ENCODE measurements around the gene ATP7A.
A peak's percentile ranks its signal among the peaks of the same experiment; 100 is the strongest.

ATP7A gene

GRCh38 chrX:77945910-77946545 is 35.5 kb downstream of the ATP7A start:
- no peak for DNase-seq

DNA sequence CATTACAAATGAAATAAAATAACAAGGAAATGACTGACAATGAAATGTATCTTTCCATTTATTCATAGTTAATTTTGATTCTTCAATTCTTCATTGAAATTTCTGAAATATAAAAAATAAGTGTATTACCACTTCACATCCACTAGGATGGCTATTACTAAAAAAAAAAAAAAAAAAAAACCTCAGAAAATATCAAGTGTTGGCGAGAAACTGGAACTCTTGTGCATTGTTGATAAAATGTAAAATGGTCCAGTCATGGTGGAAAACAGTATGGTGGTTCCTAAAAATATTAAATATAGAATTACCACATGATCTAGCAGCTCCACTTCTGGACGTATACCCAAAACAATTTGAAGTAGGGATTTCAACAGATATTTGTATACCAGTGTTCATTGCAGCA is 36.1 kb downstream of the ATP7A start:
- no peak for DNase-seq

DNA sequence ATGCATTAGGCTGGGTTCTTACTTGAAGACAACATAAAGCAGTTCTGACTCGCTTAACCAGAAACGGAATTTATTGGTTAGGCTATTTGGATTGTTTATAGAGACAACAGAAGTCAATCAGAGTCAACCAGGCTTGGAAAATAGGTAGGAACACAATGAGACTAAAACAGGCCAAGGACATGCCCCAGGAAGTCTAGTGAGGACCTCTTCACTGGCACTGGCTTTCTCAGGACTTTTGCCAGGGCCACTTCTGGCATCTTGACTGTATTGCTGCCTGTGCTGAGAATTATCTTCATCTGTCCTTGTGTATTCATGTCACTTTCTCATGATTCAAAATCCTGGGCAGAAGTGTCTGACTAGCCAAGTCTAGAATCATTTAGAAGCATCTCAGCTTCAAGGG is 39.3 kb downstream of the ATP7A start:
- DNase-seq = no peak

DNA sequence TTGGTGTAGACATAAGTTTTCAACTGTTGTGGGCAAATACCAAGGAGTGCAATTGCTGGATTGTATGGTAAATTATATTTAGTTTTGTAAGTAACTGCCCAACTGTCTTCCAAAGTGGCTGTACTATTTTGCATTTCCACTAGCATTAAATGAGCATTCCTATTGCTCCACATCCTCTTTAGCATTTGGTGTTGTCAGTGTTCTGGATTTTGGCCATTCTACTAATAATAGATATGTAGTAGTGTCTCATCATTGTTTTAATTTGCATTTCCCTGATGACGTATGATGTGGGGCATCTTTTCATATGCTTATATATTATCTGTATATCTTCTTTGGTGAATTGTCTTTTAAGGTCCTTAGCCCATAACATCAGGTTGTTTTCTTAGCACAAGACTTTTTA is 41.7 kb downstream of the ATP7A start:
- DNase-seq = no peak

- DNase-seq = no peak
These were observed 42.8 kb downstream of the ATP7A start for GRCh38 chrX:77953302-77953701.

- DNase-seq = no peak
These were observed 43.2 kb downstream of the ATP7A start for GRCh38 chrX:77953708-77954107.

DNA sequence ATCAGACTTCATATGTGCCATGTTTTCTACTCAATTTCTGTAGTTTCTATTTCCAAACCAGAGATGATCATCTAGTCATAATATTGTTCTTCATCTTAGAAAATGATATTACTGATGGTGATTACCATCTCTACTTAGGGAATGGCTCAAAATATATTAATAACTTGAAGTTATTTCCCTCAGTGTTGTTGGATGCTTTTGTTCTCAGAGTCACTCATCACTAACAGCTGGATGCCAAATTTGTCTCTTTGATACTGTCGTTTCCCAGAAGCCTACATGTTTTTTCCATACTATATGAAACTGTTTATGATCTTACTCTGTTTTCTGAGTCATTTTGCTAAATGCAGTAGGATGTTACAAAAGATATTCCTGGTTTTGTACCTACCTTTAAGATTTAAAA is 50.1 kb downstream of the ATP7A start:
- DNase-seq = no peak

- no peak for DNase-seq
These were observed 50.6 kb downstream of the ATP7A start for GRCh38 chrX:77961063-77961462.

DNA sequence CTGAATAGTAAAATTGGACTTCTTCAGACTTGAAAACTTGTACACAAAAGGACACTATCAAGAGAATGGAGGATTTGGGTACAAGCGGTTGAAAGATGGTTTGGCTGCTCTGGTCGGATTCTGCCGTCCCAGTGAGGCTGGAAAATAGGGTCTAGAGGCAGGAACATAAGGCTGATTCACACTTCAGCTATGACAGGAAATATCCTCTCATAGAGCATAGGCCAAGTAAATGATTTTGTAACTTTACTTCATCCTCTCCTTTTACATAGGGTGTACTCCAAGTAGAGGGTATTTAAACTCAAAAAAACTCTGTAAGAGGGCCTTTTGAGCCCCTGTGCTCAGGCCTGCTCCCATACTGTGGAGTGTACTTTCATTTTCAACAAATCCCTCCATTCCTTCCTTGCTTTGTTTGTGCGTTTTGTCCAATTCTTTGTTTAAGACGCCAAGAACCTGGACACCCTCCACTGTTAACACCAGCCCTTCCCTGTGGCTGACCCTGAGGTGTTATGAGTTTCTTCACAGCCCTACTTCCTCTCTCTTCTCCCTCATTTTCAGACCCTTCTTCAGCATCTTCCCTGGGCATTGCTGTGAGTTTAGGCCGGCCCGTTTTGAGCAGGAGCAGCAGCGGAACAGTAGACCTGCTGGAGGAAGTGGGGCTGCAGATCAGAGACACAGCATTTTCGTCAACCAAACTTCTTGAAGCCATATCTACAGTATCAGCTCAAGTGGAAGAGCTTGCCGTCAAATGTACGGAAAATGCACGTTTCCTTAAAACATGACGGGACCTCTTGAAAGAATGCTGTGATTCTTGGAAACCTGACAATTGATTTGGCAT is 51.8 kb downstream of the ATP7A start:
- no peak for DNase-seq

DNA sequence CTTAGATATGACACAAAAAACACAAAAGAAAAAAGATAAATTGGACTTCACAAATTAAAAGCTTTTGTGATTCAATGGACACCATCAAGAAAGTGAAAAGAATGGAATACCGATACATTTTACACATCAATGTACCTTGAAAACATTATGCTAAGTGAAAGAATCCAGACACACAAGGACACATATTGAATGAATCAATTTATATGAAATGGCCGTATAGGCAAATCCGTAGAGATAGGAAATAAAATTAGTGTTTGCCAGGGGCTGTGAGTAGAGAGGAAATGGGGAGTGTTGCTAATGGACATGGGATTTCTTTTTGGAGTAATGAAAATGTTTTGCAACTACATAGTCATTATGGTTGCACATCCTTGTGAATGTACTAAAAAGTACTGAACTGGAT is 55.9 kb downstream of the ATP7A start:
- no peak for DNase-seq

DNA sequence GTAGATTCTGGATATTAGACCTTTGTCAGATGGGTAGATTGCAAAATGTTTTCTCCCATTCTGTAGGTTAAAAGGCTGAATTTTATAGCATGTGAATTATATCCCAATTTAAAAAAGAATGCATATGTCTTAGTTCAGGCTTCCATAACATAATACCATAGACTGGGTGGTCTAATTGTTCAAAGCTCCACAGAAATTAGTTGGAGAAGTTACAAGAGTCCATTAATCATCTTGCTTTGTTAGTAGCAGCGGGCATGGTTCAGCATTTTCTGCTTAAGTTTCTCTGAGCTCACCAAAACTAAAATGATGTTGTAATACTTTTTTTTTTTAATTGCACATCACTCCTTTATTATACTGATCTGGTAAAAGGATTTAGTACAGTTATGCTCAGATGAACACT is 57.1 kb downstream of the ATP7A start:
- no peak for DNase-seq

GRCh38 chrX:77969538-77969937 is 59.0 kb downstream of the ATP7A start, which contains the start of gene PGAM4:
PGAM4 (minus strand) TSS chrX:77969638; CDS start chrX:77969638, 0 bp downstream.
- no peak for DNase-seq

DNA sequence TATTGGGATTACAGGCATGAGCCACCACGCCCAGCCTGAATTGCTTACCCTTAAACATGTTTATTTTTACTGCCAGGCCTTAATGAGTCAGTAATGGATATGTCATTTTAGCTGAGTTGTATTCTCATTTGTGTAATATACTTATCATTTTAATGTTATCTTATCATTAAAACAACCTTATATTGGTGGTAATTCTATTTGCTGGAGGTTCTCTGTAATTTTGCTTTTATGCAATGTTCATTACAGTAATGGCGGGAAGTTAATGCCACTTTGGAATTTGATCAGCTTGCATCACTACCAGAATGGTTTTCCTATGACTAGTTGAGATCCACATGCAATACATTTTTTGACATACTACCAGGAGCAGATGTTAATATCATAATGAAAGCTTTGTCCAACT is 65.3 kb downstream of the ATP7A start:
- no peak for DNase-seq

DNA sequence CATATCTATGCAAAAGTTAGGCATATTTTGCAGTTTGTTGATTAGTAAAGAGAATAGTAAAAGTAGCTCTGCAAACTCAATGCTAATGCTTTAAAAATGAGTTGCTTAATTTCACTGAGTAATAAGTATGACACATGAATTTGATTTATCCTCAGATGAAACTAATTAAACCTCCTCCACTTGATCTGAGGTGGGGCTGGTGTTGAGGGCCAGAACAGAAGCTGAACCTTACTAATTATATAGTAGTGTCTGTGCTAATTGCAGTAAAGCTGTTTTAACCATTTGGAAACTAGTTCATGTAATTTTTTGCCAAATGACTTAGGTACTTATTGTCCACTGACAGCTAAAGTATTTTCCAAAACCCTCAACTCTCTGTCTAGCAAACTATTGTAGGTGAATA is 66.6 kb downstream of the ATP7A start:
- no peak for DNase-seq

DNA sequence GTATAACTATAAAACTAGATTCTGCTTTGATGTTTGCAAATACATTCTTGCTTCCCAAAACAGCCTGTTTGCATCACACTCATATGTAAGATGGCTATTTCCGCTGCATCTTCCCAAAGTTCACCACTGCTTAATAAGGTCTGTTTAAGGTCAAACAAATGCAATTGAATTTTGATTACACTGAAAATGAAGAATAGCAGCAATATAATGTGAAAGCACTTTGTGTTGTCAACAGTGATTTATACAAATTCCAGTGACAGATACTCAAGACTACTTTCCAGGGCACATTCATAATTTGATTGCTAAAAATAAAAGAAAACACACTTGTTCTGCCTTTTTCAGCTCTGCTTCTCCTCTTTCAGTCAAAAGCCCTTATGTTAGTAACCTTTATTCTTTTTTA is 67.0 kb downstream of the ATP7A start:
- DNase-seq = no peak

- no peak for DNase-seq
These were observed 69.4 kb downstream of the ATP7A start for GRCh38 chrX:77979870-77980269.

DNA sequence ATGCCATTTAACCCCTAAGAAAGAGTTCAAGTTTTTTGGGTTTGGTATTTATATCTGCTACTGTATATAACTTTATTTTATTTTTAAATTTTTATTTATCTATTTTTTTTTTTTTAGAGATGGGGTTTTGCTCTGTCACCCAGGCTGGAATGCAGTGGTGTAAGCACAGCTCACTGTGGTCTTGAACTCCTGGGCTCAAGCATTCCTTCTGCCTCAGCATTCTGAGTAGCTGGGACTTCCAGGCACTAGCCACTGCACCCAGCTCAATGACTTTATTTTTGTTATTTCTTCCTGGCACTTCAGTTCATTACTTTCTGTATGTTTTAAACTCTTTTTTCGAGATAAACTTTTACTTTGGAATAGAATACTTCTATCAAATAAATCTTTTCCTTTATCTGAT is 101.4 kb downstream of the ATP7A start:
- no peak for DNase-seq

- no peak for DNase-seq
These were observed 109.3 kb downstream of the ATP7A start for GRCh38 chrX:78019586-78020483.

DNA sequence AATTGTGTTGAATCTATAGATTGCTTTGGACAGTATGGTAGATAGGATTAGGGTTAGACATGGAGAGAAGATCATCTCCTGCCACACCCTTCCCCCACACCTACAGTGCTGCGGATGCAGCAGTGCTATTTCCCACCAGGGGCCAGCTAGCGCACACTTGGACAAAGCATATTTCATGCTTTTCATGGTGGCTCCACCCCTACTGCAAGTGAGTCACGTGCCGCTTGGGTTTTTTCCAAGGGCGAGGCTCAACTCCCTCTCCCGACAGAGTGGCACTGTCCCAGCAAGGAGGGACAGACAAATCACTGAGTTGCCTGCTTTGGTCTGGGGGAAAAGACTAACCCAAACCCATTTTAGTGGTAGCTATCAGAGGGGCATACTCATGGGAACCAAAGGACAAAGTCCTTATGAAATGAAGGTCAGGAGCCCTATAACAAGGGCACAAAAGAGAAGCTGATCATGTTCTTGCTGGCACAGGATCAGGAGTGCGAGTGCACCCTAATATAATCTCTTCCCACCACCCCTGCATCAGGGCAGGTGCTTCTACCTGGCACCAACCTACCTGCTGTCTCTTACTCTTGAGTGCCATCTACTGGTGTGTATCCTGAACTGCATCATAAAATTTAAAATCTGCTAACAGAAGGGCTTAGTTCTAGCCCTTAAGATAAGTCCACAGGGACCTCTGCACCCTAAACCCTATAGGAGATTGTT is 114.0 kb downstream of the ATP7A start:
- peak; percentile 6 for DNase-seq

DNA sequence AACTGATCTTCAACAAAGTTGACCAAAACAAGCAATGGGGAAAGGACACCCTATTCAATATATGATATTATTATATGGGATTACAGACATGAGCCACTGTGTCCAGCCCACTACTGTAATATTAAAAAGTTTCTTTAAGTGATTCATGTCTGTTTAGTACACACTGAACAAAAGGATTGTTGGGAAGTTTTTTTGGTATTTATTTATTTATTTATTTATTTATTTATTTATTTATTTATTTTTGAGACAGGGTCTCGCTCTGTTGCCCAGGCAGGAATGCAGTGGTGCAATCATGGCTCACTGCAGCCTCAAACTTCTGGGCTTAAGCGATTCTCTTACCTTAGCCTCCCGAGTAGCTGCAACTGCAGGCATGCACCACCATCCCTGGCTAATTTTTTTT is 117.3 kb downstream of the ATP7A start:
- DNase-seq = no peak

DNA sequence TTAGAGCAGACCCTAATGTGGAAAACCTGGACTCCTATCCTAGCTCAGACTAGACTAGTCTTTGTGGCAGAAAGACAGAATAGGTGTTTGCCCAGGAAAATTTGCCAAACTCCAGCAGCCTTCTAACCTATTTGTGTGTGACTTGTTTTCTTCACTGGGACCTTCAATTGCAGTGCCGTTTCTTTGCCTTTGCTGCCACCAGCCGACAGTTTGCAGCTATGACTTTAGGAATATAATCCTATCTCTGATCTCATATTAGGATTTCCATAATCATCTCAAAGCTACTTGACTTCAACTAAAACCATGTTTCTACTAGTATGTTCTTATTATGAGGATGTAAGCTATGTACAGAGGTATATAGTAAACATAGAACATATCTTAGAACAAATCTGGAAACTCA is 119.2 kb downstream of the ATP7A start:
- DNase-seq = no peak

DNA sequence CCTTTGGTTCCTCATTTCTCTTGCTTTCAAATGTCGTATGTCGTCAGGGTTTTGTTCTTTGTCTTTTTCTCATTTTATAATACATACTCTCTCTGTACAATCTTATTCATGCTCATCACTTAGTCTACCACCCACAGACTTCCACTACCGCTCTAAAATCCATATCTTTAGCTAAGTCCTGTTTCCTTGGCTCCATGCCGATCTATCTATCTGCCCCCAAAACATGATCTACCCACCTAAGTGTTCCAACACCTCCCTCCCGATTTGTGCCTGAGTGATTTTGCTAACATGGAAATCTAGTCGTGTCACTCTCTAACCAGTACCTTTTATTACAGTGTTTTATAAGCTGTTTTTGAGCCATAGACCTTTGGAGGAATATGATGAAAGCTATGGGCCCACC is 124.6 kb downstream of the ATP7A start:
- no peak for DNase-seq

DNA sequence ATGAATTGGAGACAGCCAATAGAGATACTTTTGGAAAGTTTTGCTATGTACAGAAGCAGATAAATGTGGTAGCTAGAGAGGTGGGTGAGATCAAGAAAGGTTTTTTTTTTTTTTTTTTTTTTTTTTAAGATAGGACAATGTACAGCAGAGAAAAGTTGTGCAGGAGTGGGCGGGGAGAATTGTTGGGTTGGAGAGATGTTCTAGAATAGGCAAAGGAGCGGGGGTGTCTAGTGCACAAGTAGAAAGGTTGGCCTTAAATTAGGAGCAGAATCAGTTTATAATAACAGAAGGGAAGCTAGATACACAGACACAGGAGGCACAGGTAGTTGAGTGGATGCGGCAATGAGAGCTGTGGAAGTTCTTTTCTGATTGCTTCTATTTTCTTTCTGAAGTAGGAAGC is 127.4 kb downstream of the ATP7A start:
- no peak for DNase-seq
